GM13976 (cell line): Measurements from ENCODE around the gene PPARD.

ENCODE experiments used
- DNase-seq: peaks from one replicate; pipeline ENCODE4 v3.0.0; 2012; ENCODE audit warnings: low spot score
- CTCF ChIP-seq: IDR thresholded peaks from 2 replicates; pipeline ENCODE4 v1.5.1; 2012; ENCODE audit warnings: borderline replicate concordance, mild to moderate bottlenecking; ENCODE audit not compliant: insufficient read depth; ENCODE audit errors: extremely low read depth, missing control alignments, control extremely low read depth
- in situ Hi-C: fragments of 300-500 bp; cut with MboI; formaldehyde crosslinking; loops from one replicate; pipeline ENCODE4 v1.12.0; 2022; ENCODE audit warnings: low sequenced_read_pairs, mixed read lengths, inconsistent platforms; ENCODE audit not compliant: unreplicated experiment

PPARD gene

GRCh38 chr6:35417979-35418661, 75.8 kb downstream of the PPARD start:
- TF ChIP-seq CTCF: no peak
- in situ Hi-C loops: no loop called here
- DNase-seq: no peak

- no peak for TF ChIP-seq CTCF
- DNase-seq: no peak
- in situ Hi-C loops: no loop called here
Measured at GRCh38 chr6:35419417-35419816, 77.1 kb downstream of the PPARD start.

GRCh38 chr6:35419961-35420360, 77.6 kb downstream of the PPARD start:
- DNase-seq: no peak
- no peak for TF ChIP-seq CTCF
- in situ Hi-C loops: no loop called here

- no peak for TF ChIP-seq CTCF
- DNase-seq: no peak
- in situ Hi-C loops: no loop called here
Measured at GRCh38 chr6:35425284-35425683, 82.9 kb downstream of the PPARD start.

- in situ Hi-C loops: no loop called here
- no peak for DNase-seq
Measured at GRCh38 chr6:35426074-35426473, 83.7 kb downstream of the PPARD start.

GRCh38 chr6:35427435-35427834, 85.1 kb downstream of the PPARD start:
- in situ Hi-C loops: no loop called here
- no peak for DNase-seq
- no peak for TF ChIP-seq CTCF

More at GRCh38 chr6:35426074-35426473, 83.7 kb downstream of the PPARD start:
- TF ChIP-seq CTCF: no peak
